ENCODE measurements around the gene KRT32. TPM values are rescaled to one million over a fixed set of nuclear protein-coding genes. Genes with fewer than 3 reads are reported as not detected.

The KRT32 gene
- total RNA-seq, 1 donor from 2014 or later: not detected

DNA sequence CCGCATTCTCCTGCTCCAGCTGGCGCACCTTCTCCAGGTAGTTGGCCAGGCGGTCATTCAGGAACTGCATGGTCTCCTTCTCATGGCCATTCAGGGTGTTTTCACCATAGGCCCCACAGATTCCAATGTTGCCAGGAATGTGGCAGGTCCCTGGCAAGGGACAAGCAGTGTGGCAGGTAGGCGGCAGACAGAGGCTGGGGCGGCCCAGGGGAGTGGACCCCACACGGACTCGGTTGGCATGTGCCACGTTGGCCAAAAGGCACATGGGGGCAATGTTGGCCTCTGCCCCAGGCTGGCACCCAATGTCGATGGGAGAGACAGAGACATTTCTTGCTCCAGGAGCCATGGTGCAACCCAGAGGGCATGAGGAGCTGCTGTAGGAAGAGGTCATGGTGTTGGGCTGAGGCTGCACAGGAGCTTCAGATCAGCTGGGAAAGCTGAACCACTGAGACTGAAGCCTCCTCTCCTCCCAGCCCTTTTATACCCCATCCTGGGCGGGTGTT is 26.6 kb downstream of the KRT32 start, which contains the start of gene KRT38:
KRT38 (minus strand) TSS at position 453 of the 503 bp plus-strand sequence; CDS start at position 391, 62 bp downstream.
- no peak within 1 kb of the TSS for H3K4me3 ChIP-seq
- no peak for TF ChIP-seq POLR2A (IDR thresholded peaks at IDR 0.05)
- TF ChIP-seq POLR2AphosphoS5 (IDR thresholded peaks at IDR 0.05; ENCODE audit: insufficient read depth in 1 of 2, low read depth in 1 of 2): no peak
- TF ChIP-seq, protein P1, sequence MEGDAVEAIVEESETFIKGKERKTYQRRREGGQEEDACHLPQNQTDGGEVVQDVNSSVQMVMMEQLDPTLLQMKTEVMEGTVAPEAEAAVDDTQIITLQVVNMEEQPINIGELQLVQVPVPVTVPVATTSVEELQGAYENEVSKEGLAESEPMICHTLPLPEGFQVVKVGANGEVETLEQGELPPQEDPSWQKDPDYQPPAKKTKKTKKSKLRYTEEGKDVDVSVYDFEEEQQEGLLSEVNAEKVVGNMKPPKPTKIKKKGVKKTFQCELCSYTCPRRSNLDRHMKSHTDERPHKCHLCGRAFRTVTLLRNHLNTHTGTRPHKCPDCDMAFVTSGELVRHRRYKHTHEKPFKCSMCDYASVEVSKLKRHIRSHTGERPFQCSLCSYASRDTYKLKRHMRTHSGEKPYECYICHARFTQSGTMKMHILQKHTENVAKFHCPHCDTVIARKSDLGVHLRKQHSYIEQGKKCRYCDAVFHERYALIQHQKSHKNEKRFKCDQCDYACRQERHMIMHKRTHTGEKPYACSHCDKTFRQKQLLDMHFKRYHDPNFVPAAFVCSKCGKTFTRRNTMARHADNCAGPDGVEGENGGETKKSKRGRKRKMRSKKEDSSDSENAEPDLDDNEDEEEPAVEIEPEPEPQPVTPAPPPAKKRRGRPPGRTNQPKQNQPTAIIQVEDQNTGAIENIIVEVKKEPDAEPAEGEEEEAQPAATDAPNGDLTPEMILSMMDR (IDR thresholded peaks at IDR 0.05): no peak
- no peak for DNase-seq (ENCODE audit: extremely low spot score in 2 of 2)
- H3K27ac ChIP-seq: no peak within 1 kb of the TSS
- intact Hi-C loops (cut with DNase I): no loop called here
- H3K27me3 ChIP-seq: no peaks in the 10 kb centered on the region
- no peaks in the 10 kb centered on the region for H3K4me1 ChIP-seq
- H3K36me3 ChIP-seq: no peaks in the 10 kb centered on the region
- no peaks in the 10 kb centered on the region for H3K9me3 ChIP-seq

DNA sequence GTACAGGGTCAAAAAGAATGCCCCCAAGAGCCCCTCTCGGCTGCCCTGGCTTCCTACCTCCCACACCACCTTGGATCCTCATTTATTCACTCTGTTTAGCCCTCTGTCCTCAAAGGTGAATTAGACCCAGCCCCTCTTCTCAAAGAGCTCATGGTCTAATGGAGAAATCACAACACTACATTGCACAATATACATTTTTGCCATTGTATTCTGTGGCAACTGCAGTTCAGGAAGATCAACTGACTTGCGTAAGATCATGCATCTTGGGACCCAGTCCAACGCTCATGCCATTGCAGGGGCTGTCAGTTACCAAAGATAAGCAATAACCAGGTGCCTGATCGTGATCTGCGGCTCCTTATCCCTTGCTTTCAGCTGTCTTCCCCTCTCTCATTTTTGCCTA is 27.8 kb downstream of the KRT32 start:
- no peaks in the 10 kb centered on the region for H3K36me3 ChIP-seq
- peaks cover under 1% of the 10 kb centered on the region for H3K4me1 ChIP-seq
- TF ChIP-seq POLR2A (IDR thresholded peaks at IDR 0.05): no peak
- TF ChIP-seq, protein P1 (IDR thresholded peaks at IDR 0.05): no peak
- TF ChIP-seq POLR2AphosphoS5 (IDR thresholded peaks at IDR 0.05; ENCODE audit: insufficient read depth in 1 of 2, low read depth in 1 of 2): no peak
- intact Hi-C loops (cut with DNase I): no loop called here
- no peak overlapping the region for H3K4me3 ChIP-seq
- no peak overlapping the region for H3K27ac ChIP-seq
- no peak for DNase-seq (ENCODE audit: extremely low spot score in 2 of 2)
- no peaks in the 10 kb centered on the region for H3K9me3 ChIP-seq
- no peaks in the 10 kb centered on the region for H3K27me3 ChIP-seq

DNA sequence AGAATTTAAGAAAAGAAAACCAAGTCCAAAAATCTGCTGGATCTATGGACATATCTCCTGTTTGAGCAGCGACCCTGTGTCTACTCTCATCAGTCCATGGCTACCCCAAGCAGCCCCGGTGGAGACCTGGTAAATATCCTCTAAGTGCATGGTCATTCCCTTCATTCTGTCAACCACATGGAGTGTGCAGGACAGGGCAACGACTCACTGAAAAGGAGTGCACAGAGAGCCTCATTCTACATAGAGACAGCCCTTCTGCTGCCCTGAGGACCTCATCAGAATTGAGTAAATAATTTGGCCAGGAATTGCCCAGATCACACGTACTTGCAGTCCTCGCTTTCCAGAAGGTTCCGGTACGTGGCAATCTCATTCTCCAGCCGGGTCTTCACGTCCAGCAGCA is 29.4 kb downstream of the KRT32 start:
- no peak for TF ChIP-seq POLR2A (IDR thresholded peaks at IDR 0.05)
- TF ChIP-seq, protein P1 (IDR thresholded peaks at IDR 0.05): no peak
- no peak for DNase-seq (ENCODE audit: extremely low spot score in 2 of 2)
- intact Hi-C loops (cut with DNase I): no loop called here
- Histone ChIP-seq H3K36me3 (no peaks in the 10 kb centered on the region), H3K4me1 (peaks cover 9% of the 10 kb centered on the region), H3K4me3 (no peak overlapping the region), H3K27ac (no peak overlapping the region), H3K27me3 (no peaks in the 10 kb centered on the region), H3K9me3 (no peaks in the 10 kb centered on the region)

DNA sequence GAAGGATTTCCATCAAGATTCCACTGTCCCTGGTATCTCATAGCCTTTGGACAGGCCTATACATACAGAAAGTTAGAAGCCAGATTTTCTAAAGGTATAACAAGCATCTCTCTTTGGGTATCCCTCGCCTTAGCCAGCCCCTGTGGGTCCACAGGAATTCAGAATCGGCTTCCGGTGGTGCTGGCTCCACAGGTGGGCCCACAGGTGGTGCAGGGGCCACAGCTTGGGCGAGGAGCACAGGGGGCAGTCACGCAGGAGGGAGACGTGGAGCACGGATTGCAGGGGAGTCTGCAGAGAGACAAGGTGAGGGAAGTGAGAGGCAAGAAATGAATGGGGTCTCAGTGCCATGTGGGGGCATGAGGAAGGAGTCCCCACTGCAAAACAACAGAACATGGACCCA is 29.9 kb downstream of the KRT32 start:
- no peak for TF ChIP-seq POLR2AphosphoS5 (IDR thresholded peaks at IDR 0.05; ENCODE audit: insufficient read depth in 1 of 2, low read depth in 1 of 2)
- no peak for TF ChIP-seq POLR2A (IDR thresholded peaks at IDR 0.05)
- TF ChIP-seq, protein P1 (IDR thresholded peaks at IDR 0.05): no peak
- Histone ChIP-seq H3K9me3 (no peaks in the 10 kb centered on the region), H3K27me3 (no peaks in the 10 kb centered on the region), H3K4me1 (peaks cover 9% of the 10 kb centered on the region), H3K36me3 (no peaks in the 10 kb centered on the region), H3K4me3 (no peak overlapping the region), H3K27ac (no peak overlapping the region)
- no peak for DNase-seq (ENCODE audit: extremely low spot score in 2 of 2)
- intact Hi-C loops (cut with DNase I): no loop called here

DNA sequence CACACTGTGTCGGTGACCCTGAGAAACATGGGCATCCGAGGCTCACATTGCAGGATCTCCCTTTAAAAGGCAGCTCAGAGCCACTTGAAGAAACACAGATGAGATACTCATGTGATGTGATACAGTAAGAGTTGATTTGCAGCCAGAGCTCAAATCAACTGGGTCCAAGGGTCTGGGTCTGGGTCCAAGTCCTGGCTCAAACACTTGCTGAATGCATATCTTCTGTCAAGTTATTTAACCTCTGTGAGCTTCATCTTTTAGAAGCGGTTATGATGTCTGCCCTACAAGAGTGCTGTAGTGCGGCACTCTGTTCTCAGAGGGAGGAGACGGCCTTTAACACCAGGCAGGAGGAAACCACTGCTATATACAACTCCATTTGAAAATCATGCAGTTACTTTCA is 32.8 kb downstream of the KRT32 start:
- no peaks in the 10 kb centered on the region for H3K9me3 ChIP-seq
- H3K27me3 ChIP-seq: no peaks in the 10 kb centered on the region
- no peaks in the 10 kb centered on the region for H3K36me3 ChIP-seq
- DNase-seq (ENCODE audit: extremely low spot score in 2 of 2): no peak
- intact Hi-C loops (cut with DNase I): no loop called here
- H3K27ac ChIP-seq: no peak overlapping the region
- no peak for TF ChIP-seq POLR2AphosphoS5 (IDR thresholded peaks at IDR 0.05; ENCODE audit: insufficient read depth in 1 of 2, low read depth in 1 of 2)
- no peak for TF ChIP-seq POLR2A (IDR thresholded peaks at IDR 0.05)
- TF ChIP-seq, protein P1 (IDR thresholded peaks at IDR 0.05): no peak
- H3K4me3 ChIP-seq: no peak overlapping the region
- H3K4me1 ChIP-seq: peaks cover 9% of the 10 kb centered on the region

Measured in vagina (tissue), 2 donors.